DMS 273 treated with DMSO at 0.1 percent for 48 hours (cell line): ENCODE measurements around the gene EGLN2.
"Not testable (repeated sequence)": the region's sequence is repeated elsewhere in the genome, so short reads cannot be mapped to it uniquely, and the experiment has no call there.

Source experiments
- DNase-seq: peaks from one replicate; lab custom pipeline; 2025; lab: John Stamatoyannopoulos, UW

The EGLN2 gene

DNA sequence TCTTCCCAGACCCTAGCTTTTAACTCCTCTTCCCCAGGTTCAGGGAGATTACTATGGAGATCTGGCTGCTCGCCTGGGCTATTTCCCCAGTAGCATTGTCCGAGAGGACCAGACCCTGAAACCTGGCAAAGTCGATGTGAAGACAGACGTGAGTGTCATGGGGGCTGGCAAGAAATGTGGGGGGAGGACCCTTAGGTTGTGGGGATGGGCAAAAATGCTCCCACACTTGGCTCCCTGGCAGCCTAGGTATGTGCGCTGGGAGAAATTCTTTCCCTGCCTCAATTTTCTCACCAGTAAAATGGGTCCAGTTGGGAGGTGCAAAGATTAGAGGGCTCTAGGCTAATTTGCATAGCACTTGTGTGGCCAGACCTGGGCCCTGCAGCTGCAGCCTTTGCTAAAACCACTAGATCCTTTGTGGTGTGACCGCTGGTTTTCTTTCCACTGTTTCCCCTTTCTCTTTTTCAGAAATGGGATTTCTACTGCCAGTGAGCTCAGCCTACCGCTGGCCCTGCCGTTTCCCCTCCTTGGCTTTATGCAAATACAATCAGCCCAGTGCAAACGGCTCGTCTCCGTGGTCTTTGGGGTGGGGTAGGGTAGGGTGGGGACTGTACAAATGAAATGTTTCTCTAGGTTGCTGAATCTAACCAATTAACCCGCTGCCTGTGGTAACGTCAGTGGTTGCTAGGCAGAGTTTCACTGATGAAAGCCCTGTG is 21.9 kb upstream of the EGLN2 start:
- DNase-seq = peak; percentile 84

- no peak for DNase-seq
Measured at GRCh38 chr19:40777645-40777936, 21.4 kb upstream of the EGLN2 start.

- DNase-seq = peak; percentile 99
Measured at GRCh38 chr19:40777937-40778705, 20.9 kb upstream of the EGLN2 start, which contains the start of gene RAB4B. RAB4B (plus strand) TSS chr19:40778247; CDS start chr19:40778376, 129 bp downstream.

DNA sequence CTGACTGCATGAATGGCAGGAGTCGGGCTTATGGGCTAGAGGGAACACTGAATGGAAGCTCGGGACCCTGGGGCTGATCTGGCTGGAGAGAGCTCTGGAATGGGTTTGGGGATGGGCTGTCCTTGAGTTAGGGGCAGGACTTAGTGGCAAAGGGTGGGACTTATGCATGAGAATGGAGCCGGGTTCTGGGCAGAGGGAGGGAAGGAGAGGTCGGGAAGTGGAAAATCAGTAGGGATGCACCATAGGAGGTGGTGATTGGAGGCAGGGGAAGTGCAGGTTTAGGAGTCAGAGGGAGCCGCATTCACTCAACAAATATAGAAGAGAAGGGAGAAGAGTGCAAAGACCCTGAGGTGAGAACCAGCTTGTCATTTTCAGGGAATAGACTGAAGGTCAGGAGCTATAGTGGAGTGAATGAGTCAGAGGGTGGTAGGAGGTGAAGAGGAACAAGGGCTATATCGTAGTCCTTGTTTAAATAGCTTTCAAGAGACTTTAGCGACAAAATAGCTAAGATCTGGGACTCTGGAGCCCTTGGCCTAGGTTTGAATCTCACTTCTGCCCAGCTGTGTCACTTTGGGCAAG is 20.2 kb upstream of the EGLN2 start:
- no peak for DNase-seq

DNA sequence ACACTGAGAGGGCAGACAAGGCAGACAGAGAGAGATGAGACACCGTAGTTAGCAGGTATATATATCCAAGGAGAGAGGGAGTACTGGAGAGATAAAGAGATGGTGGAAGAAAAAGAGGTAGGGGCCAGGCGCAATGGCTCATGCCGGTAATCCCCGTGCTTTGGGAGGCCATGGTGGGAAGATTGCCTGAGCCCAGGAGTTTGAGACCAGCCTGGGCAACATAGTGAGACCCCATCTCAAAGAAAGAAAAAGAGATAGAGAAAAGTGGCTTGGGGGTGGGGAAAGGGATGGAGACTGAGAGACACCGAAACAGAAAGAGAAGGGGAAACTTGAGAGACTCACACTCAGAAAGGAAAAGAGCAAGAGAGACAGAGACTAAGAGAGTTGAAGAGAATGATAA is 18.4 kb upstream of the EGLN2 start:
- no peak for DNase-seq

GRCh38 chr19:40781140-40781539 is 17.9 kb upstream of the EGLN2 start:
- no peak for DNase-seq

GRCh38 chr19:40783711-40784110 is 15.3 kb upstream of the EGLN2 start:
- DNase-seq = no peak

GRCh38 chr19:40784146-40784545 is 14.8 kb upstream of the EGLN2 start:
- not testable (repeated sequence) for DNase-seq

GRCh38 chr19:40785526-40785925 is 13.5 kb upstream of the EGLN2 start:
- no peak for DNase-seq

DNA sequence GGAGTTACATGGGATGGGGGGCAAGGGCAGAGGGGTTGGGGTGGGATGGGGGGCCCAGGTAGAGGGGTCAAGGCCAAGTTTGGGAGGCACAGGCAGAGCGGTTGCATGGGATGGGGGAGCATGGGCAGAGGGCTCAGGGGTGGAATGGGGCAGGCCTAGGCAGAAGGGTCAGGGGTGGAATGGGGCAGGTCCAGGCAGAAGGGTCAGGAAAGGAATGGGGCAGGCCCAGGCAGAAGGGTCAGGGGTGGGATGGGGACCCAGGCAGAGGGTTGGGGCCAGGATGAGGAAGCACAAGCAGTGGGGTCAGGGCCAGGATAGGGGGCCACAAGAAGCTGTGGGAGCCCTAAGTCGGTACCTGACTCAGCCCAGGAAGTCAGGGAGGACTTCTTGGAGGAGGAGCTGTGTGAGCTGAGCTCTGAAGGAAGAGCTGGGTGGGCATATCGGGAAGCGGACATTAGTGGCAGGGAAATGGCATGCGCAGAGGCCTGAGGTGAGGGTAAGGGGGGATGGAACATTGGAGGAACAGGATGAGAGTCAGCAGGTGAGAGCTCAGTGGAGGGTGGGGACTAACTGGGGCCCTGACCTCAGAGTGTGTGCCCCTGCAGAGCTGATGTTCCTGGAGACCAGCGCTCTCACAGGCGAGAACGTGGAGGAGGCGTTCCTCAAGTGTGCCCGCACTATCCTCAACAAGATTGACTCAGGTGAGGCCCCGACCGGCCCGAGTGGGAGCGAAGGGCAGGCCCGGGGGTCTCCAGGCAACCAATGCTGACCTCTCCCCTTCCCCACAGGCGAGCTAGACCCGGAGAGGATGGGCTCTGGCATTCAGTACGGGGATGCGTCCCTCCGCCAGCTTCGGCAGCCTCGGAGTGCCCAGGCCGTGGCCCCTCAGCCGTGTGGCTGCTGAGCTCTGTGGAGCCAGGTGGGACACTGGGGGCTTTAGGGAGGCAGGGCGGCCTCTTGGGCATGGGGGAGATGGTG is 12.6 kb upstream of the EGLN2 start:
- no peak for DNase-seq

GRCh38 chr19:40791349-40791748 is 7.6 kb upstream of the EGLN2 start:
- DNase-seq = no peak

- DNase-seq = no peak
Measured at GRCh38 chr19:40791996-40792395, 7.0 kb upstream of the EGLN2 start.

- no peak for DNase-seq
Measured at GRCh38 chr19:40797166-40797962, 1.6 kb upstream of the EGLN2 start.

GRCh38 chr19:40797963-40798682 is 868 bp upstream of the EGLN2 start:
- DNase-seq = no peak

DNA sequence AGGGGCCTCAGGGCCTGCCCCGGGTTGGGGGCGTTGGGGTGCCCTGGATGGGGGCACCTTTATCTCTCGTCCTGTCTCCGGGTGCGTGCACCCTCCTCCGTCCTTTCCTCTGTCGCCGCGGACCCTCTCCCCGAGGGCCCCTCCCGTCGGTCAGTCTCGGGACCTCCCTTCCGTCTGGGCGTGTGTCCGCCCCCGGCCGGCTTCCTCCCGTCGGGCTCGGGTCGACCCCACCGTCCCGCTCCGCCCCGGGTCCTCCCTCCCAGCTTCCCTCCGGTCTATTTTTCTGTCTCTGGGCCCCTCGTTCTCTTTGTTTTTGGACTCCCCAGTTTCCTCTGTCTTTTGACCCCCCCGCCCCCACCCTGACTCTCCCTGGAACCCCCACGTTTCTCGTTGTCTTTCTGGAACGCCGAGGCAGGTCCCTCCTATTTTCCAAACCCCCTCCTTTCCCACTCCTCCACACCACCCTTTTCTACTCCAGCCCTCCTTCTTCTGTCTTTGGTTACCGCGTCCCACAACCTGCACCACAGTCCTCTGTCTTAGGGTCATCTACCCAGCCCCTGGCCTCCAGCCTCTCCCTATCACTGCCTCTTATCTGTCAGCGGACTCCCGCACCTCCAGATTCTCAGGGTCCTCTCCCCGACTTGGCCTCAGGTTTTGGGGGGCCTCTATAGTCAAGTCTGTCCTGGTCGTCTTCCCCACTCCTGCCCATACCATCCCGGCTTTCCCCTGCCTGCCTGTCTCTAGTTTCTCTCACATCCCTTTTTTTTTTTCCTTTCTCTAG is 757 bp downstream of the EGLN2 start:
- no peak for DNase-seq

DNA sequence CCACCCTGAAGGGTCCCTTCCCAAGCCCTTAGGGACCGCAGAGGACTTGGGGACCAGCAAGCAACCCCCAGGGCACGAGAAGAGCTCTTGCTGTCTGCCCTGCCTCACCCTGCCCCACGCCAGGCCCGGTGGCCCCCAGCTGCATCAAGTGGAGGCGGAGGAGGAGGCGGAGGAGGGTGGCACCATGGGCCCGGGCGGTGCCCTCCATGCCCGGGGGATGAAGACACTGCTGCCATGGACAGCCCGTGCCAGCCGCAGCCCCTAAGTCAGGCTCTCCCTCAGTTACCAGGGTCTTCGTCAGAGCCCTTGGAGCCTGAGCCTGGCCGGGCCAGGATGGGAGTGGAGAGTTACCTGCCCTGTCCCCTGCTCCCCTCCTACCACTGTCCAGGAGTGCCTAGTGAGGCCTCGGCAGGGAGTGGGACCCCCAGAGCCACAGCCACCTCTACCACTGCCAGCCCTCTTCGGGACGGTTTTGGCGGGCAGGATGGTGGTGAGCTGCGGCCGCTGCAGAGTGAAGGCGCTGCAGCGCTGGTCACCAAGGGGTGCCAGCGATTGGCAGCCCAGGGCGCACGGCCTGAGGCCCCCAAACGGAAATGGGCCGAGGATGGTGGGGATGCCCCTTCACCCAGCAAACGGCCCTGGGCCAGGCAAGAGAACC is 1.5 kb downstream of the EGLN2 start:
- no peak for DNase-seq

DNA sequence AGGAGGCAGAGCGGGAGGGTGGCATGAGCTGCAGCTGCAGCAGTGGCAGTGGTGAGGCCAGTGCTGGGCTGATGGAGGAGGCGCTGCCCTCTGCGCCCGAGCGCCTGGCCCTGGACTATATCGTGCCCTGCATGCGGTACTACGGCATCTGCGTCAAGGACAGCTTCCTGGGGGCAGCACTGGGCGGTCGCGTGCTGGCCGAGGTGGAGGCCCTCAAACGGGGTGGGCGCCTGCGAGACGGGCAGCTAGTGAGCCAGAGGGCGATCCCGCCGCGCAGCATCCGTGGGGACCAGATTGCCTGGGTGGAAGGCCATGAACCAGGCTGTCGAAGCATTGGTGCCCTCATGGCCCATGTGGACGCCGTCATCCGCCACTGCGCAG is 2.0 kb downstream of the EGLN2 start:
- DNase-seq = no peak

- DNase-seq = no peak
Measured at GRCh38 chr19:40801426-40802299, 2.7 kb downstream of the EGLN2 start.
